ENCODE results near the gene LBHD1.
A peak's percentile ranks its signal among the peaks of the same experiment; 100 is the strongest.
"Not testable (repeated sequence)": the region's sequence is repeated elsewhere in the genome, so short reads cannot be mapped to it uniquely, and the experiment has no call there.

Gene LBHD1

GRCh38 chr11:62671608-62672389 lies at the start of gene LBHD1, which contains the start of gene UQCC3:
LBHD1 (minus strand) TSS chr11:62672267; CDS start chr11:62670031, 2,236 bp downstream.
UQCC3 (plus strand) TSS chr11:62671673; CDS start chr11:62671746, 73 bp downstream.
- DNase-seq = peak; percentile 42 to 91 (median 71)

DNA sequence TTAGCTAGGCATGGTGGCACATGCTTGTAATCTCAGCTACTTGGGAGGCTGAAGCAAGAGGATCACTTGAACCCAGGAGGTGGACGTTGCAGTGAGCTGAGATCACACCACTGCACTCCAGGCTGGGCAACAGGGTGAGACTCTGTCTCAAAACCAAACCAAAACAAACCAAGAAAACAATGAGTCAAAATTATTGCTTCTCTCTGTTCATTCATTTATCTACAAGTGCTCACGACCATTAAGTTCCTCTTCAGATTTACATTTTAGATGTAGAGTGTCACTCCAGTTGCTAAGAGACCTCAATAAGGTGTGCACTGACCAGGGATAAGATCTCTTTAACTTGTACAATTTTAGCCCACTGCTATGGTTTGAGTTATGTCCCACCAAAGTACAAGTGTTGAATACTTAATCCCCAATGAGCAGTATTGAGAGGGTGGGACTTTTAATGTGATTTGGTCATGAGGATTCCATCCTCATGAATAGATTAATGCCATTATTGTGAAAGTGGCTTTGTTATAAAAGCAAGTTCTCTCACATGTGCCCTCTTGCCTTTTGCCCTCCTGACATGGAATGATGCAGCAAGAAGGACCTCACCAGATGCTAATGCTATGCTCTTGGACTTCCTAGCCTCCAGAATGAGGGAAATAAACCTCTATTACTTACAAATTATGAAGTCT lies 47.4 kb upstream of the LBHD1 start:
- no peak for DNase-seq

DNA sequence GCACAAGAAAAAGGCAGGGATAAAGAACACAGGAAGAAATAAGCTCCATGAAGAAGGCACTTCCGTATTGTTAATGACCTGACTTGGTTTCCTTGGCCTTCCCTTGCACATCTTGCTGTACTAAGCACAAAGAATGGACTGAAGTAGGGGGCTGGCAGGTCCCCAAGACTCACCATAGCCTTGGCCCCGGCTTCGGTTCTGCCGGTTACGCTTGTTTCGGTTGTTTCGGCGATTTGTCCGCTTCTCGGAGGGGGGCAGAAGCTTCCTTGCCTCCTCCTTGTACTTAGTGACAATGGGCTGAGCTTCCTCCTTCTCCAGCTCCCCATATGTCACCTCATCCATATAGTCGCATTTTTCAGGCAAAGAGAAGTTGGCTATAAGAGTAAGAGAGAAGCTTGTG lies 44.7 kb upstream of the LBHD1 start:
- peak in 6 of 51 donors; percentile 2 to 17 (median 9) for DNase-seq

GRCh38 chr11:62716206-62716605 lies 44.1 kb upstream of the LBHD1 start:
- no peak for DNase-seq

GRCh38 chr11:62715150-62716130 lies 43.4 kb upstream of the LBHD1 start:
- DNase-seq = no peak

DNA sequence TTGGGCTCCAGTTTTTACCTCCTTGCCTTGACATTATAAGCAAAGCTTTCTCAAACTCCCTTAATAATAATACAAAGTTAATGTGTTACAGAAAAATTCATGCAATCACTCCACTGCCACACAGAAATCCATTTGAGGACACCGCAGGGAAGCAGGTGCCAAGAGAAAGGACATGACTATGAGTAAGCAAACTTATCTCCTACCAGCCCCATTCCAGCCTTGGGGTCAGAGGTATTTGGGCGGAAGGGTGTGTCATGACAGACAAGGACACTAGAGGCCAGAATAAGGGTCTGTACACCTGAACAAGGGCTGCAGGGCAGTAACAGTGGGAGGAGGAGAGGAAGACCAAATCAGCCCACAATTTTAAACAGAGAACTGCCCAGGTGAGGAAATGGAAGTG lies 41.3 kb upstream of the LBHD1 start:
- DNase-seq = no peak

DNA sequence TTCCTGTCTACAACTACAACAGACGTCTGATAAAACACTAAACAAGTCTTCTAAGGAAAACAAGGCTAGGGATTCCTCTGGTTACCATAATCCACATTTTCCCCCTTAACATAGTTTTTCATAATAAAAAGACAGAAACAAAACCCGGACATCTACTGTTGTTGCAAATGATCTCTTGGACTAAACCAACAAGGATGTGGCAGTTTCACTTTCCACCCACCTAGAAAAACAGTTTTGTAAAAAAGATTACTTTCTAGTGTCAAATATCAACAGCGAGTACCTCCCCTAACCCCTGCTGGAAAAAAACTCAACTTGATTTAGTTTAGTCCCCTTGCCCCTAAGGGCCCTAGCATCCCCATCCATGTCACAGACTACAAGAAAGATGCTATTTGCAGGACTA lies 40.8 kb upstream of the LBHD1 start:
- no peak for DNase-seq

GRCh38 chr11:62712276-62712812 lies 40.3 kb upstream of the LBHD1 start:
- DNase-seq = no peak

GRCh38 chr11:62710001-62710345 lies 37.9 kb upstream of the LBHD1 start:
- DNase-seq = peak in 5 of 51 donors; percentile 40 to 67 (median 53)

GRCh38 chr11:62709247-62710000 lies 37.4 kb upstream of the LBHD1 start:
- DNase-seq = peak; percentile 56 to 98 (median 93)

DNA sequence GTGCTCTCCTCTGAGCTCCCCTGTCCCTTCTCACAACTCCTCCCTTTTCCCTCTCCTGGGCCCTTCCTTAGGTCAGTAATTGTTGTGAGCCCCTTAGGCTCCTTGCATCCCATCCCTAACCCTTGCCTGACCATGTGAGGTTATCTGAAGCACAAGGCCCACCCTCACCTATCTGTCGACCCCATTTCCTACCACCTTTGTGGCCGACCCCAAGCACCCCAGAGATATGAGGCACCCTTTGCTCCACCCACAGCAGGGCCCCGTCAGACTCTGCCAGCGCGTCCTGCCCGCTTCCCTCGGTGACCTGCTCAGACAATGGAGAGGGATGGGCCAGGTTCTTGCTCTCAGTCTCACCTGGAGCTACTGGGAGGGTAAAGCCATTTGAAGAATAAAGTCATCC lies 36.7 kb upstream of the LBHD1 start:
- no peak for DNase-seq

DNA sequence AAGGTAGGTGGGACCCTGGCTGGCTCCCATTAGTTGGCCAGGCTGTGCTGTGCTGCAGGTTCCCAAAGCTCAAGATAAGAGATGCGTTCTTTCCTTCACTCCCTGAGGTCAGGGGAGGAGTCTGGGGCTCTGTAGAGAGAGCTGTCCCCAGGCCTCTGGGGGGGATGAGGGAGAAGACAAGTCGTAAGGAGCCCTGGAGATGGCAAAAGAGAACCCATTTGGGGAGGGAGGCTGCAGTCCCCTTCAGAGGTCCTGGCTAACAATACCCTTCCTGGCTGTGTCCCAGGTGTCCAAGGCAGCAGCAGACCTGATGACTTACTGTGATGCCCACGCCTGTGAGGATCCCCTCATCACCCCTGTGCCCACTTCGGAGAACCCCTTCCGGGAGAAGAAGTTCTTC lies 36.3 kb upstream of the LBHD1 start:
- peak in 3 of 51 donors; percentile 11 to 33 (median 17) for DNase-seq

DNA sequence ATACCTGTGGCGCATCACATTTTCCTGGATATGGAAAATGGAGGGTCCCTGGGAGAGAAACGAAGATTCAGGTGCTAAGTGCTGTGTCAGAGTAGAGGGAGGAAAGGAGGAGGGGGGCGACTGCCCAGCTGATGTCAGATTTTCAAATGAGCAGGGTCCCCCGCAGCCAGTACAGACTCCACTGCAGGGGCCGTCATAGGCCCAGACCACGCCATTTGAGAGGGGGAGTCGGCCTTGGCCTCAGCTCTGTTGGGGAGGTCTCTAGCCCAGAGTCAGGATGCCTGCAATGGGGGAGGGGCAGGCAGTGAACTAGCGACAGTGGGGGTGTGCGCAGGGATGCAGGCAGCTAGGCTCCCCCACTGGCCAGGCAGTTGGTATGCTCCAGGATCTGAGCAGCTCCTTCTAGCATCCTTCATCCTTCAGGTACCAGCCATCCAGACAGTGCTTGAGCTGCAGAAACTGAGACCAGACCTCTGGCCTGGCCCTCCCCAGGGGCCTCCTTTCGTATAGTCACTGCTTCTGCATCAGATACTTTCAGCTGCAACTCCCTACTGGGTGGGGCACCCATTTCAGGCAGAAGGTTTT lies 35.3 kb upstream of the LBHD1 start, which contains the start of the genes BSCL2 and GNG3:
Gene BSCL2, minus strand, starts transcription at position 148 of the 585 bp plus-strand sequence. CDS start 229 bp downstream, outside the sequence.
Gene GNG3, plus strand, starts transcription at position 400 of the 585 bp plus-strand sequence. CDS start 620 bp downstream, outside the sequence.
- peak in 46 of 51 donors; percentile 8 to 91 (median 76) for DNase-seq

GRCh38 chr11:62706850-62707247 lies 34.8 kb upstream of the LBHD1 start:
- DNase-seq = no peak

GRCh38 chr11:62705880-62706849 lies 34.1 kb upstream of the LBHD1 start:
- peak; percentile 35 to 98 (median 93) for DNase-seq

GRCh38 chr11:62705413-62705812 lies 33.3 kb upstream of the LBHD1 start:
- no peak for DNase-seq

DNA sequence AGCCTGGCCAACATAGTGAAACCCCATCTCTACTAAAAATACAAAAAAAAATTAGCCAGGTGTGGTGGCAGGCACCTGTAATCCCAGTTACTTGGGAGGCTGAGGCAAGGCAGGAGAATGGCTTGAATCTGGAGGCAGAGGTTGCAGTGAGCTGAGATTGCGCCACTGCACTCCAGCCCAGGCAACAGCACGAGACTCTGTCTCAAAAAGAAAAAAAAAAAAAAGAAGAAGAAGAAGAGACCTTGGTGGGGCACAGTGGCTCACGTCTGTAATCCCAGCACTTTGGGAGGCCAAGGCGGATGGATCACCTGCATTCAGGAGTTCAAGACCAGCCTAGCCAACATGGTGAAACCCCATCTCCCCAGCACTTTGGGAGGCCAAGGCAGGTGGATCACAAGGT lies 31.9 kb upstream of the LBHD1 start:
- not testable (repeated sequence) for DNase-seq

DNA sequence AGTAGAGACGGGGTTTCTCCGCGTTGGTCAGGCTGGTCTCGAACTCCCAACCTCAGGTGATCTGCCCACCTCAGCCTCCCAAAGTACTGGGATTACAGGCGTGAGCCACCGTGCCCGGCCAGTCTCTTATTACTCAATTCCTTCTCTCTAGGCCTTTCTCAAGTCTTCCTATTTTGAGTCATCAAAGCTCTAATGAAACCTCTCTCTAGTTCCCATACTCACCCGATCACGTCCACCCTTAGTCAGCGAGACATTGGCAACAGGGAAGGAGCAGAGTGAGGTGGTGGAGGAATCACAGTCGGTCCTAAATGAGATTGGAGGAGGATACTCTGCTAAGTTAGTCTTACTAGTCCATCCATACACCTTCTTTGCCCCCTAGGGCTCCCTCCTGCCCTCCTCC lies 30.2 kb upstream of the LBHD1 start:
- peak in 1 of 51 donors; percentile 7 for DNase-seq

Data from hypothalamus (tissue), 51 donors.